ENCODE results near the gene SLC4A8.
A peak's percentile ranks its signal among the peaks of the same experiment; 100 is the strongest.

SLC4A8 gene

DNA sequence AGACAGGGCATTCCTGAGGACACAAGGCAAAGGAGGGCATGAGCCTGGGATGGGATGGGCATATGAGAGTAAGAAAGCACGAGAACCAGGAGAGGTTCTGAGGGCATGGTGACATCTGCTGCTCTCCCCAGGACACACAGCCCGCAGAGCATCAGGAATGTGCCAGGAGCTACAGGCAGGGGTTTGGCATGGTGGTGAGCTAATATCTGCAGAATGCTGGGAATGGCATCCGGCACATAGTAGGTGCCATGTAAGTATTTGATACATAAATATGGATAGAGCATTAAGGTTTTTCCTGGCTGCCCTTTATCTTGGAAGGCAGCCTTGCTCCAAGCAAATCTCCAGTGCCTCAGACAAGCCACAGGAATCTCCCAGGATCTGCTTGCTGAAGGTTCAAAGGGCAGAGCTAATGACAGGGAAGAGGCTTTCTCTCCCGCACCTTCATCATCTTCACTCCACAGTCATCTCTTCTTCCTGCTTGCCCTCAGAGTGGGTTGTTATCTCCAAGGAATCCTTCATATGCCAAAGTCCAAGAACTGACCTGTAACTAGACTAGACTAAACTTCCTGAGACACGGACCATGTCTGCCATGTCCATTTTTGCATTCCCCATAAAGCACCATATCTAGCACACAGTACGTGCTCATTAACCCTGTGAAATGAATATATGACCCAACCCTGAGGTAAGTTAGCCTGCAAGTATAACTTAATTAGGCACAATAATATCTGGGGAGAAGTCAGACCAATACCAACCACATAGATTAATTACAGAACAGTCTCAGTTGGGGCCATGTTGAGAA, 104.4 kb downstream of the SLC4A8 start:
- no peak for DNase-seq

DNA sequence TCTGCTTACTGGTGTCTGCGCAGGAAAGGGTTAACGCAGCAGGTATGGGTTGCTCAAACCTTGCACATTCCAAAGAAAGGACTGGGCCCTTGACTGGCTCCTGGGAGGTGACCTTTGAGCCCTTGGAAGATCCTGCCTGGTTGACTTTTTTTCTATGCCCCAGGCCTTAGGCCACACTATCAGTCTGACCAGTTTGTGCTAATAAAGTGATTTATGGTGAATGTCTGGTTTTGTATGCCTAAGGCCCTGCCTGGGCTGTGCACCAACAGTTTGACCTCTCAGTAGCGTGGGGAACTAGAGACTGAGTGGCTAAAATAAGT, 105.0 kb downstream of the SLC4A8 start:
- no peak for DNase-seq

GRCh38 chr12:51530208-51530607, 105.6 kb downstream of the SLC4A8 start:
- no peak for DNase-seq

DNA sequence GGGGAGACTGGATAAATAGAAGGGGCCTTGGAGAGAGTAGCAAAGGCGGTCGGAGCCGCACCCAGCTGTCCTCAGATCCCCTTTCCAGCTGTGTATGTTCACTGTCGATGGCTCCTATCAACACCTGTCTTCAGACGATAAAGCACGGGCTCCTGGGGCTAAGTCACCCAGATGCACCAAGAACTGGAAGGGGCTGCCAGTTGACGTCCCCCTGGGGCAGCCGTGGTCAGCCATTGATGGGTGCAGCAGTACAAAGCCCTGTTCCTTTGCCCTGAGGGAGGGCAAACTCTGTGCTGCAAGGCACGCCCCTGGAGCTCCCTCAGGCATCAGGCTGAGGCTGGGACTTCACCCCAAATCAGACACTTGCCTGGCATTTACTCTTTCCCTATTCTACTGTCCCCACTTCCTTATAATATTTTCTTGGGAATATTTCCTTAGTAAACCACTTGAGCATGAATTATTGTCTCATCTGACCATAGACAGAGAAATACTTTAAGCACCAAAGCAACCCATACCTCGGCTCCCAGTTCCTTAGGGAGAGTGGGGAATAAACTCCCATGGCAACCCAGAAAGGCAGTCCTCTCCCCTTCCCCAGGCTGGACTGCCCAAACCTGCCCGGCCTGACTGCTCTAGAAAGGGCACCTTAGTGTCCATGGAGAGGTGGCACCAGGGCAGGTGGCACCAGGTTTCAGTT, 106.8 kb downstream of the SLC4A8 start:
- no peak for DNase-seq

GRCh38 chr12:51531978-51532497, 107.4 kb downstream of the SLC4A8 start:
- peak; percentile 65 for DNase-seq

- peak; percentile 32 for DNase-seq
Observed at GRCh38 chr12:51533799-51534198, 109.2 kb downstream of the SLC4A8 start.

DNA sequence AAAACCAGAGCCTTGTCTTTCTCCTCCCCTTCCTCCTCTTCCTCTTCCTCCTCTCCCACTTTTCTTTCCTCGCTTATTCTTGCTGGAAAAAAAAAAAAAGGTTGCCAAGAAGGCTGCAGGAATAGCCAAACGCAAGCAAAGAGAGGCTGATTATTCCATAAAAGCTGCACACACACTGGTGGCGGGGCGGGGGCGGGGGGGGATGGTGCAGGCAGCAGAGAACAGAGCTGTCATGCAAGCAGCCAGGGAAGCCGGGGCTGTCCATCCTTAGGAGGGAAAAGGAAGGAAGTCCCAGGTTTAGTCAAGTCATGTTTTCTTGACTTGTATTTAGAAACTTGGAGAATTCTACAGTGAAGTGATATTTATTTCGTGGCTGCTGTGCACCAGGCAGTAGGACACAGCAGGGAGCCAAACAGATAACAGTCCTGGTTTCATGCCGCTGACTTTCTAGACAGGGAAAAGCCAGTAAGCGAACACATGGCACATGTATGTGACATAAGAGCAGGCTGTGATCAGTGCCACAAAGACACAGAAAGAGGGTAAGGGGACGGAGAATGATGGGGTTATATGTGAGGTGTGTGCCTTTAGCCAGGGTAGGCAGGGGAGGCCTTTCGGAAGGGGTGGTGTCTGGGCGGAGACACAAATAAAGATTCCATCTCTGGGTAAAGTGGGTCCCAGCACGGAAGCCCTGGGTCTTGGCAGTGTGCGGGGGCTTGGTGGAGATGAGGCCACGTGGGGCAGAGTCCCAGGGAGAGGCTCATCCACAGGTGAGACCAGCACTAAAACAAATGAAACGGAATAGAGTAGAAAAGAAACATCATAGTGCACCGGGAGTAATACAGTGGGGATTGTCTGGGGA, 109.8 kb downstream of the SLC4A8 start:
- DNase-seq = no peak

DNA sequence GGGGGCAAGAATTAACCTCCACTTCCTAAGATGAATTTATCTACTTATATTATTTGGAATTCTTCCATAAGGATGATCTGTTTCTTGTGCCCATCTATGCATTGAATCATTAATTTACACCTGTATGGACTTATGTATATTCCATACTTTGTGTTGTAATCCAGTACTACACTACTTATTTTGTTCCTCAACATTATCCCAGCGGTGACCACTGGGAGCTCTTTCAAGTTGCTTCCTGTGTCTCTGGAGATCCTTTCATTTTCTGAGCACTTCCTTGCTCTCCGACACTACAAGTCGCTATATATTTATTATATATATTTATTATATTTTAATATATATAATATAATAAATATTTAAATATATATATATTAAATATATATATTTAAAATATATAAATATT, 111.5 kb downstream of the SLC4A8 start:
- no peak for DNase-seq

DNA sequence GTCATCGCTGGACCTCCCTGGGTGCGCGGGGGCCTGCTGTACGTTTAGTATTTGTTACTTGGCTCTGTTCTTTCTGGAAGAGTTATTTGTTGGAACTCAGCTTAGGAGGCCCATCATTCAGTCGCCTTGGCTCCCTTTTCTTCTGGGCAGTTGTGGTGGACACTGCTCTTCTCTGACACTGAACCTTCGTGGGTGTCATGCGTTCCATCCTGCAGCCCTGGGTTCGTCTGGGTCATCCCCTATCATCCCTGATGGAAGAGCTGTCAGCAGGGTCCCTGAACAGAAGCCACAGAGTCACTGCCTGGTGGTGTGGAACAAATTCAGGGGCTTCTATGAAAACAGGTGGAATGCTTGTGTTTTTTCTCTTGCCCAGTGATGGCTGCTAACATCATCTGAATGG, 113.5 kb downstream of the SLC4A8 start:
- no peak for DNase-seq

DNA sequence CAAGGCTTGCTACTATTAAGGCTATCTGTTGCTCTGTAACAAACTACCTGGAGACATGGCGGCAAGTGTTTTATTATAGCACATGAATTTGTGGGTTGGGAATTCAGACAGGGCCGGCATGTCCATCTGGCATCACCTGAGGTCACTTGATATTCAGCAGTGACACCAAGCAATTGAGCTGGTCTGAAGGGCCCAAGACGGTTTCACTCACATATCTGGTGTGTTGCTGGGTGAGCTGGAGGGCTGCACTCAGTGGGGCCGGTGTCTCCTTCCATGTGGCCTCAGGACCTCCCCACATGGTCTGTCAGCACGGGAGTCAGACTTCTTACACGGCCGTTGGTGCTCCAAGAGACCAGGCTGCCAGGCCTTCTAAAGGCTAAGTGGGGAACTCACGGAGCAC, 114.0 kb downstream of the SLC4A8 start:
- DNase-seq = no peak

- DNase-seq = no peak
Observed at GRCh38 chr12:51540996-51541395, 116.4 kb downstream of the SLC4A8 start.

- no peak for DNase-seq
Observed at GRCh38 chr12:51546097-51546496, 121.5 kb downstream of the SLC4A8 start.

DNA sequence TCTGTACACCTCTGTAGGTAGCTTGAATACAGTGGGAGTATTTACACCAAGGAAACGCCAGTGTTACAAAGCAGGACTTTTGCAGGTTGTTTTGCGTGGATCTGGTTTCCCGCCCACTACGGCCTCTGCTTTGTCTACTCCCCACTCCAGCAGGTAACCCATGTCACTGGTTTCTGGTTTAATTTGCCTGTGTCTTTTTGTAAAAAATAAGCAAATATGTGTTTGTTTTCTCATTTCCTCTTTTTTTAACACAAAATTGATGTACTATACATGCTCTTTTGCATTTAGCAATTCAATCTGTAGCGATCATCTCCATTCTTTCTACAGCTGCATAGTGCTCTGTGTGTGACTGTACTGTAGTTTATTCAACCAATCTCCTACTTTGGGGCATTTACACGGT, 123.0 kb downstream of the SLC4A8 start:
- no peak for DNase-seq

- no peak for DNase-seq
Observed at GRCh38 chr12:51548241-51548640, 123.6 kb downstream of the SLC4A8 start.

- peak; percentile 11 for DNase-seq
Observed at GRCh38 chr12:51549637-51550036, 125.0 kb downstream of the SLC4A8 start.
